Measurements from ENCODE around the gene KIAA0825.

The KIAA0825 gene

GRCh38 chr5:94503677-94504076 lies 114.7 kb downstream of the KIAA0825 start:
- no peak for DNase-seq (ENCODE audit: low spot score)

GRCh38 chr5:94501365-94501764 lies 117.0 kb downstream of the KIAA0825 start:
- DNase-seq (ENCODE audit: low spot score): no peak

GRCh38 chr5:94499806-94500205 lies 118.6 kb downstream of the KIAA0825 start:
- no peak for DNase-seq (ENCODE audit: low spot score)

GRCh38 chr5:94498199-94498598 lies 120.2 kb downstream of the KIAA0825 start:
- DNase-seq (ENCODE audit: low spot score): no peak

- no peak for DNase-seq (ENCODE audit: low spot score)
Observed at GRCh38 chr5:94485067-94485466, 133.3 kb downstream of the KIAA0825 start.

GRCh38 chr5:94481059-94481458 lies 137.3 kb downstream of the KIAA0825 start:
- DNase-seq (ENCODE audit: low spot score): no peak

- no peak for DNase-seq (ENCODE audit: low spot score)
Observed at GRCh38 chr5:94480486-94480885, 137.9 kb downstream of the KIAA0825 start.

GRCh38 chr5:94473936-94474335 lies 144.5 kb downstream of the KIAA0825 start:
- DNase-seq (ENCODE audit: low spot score): no peak

- no peak for DNase-seq (ENCODE audit: low spot score)
Observed at GRCh38 chr5:94471521-94471920, 146.9 kb downstream of the KIAA0825 start.

- DNase-seq (ENCODE audit: low spot score): no peak
Observed at GRCh38 chr5:94470802-94471201, 147.6 kb downstream of the KIAA0825 start.

- no peak for DNase-seq (ENCODE audit: low spot score)
Observed at GRCh38 chr5:94469894-94470329, 148.5 kb downstream of the KIAA0825 start.

GRCh38 chr5:94467954-94468930 lies 150.2 kb downstream of the KIAA0825 start:
- DNase-seq (ENCODE audit: low spot score): no peak

- DNase-seq (ENCODE audit: low spot score): no peak
Observed at GRCh38 chr5:94467346-94467953, 151.0 kb downstream of the KIAA0825 start.

GRCh38 chr5:94463739-94464138 lies 154.7 kb downstream of the KIAA0825 start:
- DNase-seq (ENCODE audit: low spot score): peak; percentile 10

- no peak for DNase-seq (ENCODE audit: low spot score)
Observed at GRCh38 chr5:94461131-94461530, 157.3 kb downstream of the KIAA0825 start.

GRCh38 chr5:94459915-94460314 lies 158.5 kb downstream of the KIAA0825 start:
- DNase-seq (ENCODE audit: low spot score): no peak

GRCh38 chr5:94457788-94458187 lies 160.6 kb downstream of the KIAA0825 start:
- no peak for DNase-seq (ENCODE audit: low spot score)

- DNase-seq (ENCODE audit: low spot score): no peak
Observed at GRCh38 chr5:94445726-94446125, 172.7 kb downstream of the KIAA0825 start.

GRCh38 chr5:94442991-94443390 lies 175.4 kb downstream of the KIAA0825 start:
- no peak for DNase-seq (ENCODE audit: low spot score)

GRCh38 chr5:94442076-94442475 lies 176.3 kb downstream of the KIAA0825 start:
- no peak for DNase-seq (ENCODE audit: low spot score)

- no peak for DNase-seq (ENCODE audit: low spot score)
Observed at GRCh38 chr5:94440015-94440414, 178.4 kb downstream of the KIAA0825 start.

- DNase-seq (ENCODE audit: low spot score): no peak
Observed at GRCh38 chr5:94433397-94434163, 184.8 kb downstream of the KIAA0825 start.
